CD14-positive monocyte (primary cell): ENCODE measurements around the gene KCNK13. TPM values are rescaled to one million over a fixed set of nuclear protein-coding genes. Genes with fewer than 3 reads are reported as not detected.

Experiments
- DNase-seq, 3 donors: peaks; one replicate each; pipeline ENCODE4 v3.0.0-alpha.2; 2011 to 2022
- H2AFZ ChIP-seq: 2 replicates; pipeline ENCODE4 v1.6.0; 2012; ENCODE audit warnings: mild to moderate bottlenecking, low read depth, low read length, inconsistent platforms; ENCODE audit not compliant: insufficient read depth, poor library complexity, severe bottlenecking
- H3K27ac ChIP-seq, 2 donors: 1 replicate in 1 of 2; 2 replicates in 1 of 2; pipeline ENCODE4 v1.5.1; 2012 to 2013; ENCODE audit warnings: low read length in 2 of 2, control low read depth in 1 of 2, inconsistent platforms in 1 of 2, low read depth in 1 of 2, mild to moderate bottlenecking in 1 of 2
- H3K27me3 ChIP-seq, 2 donors: one replicate each; pipeline versions ENCODE4 v1.6.0 to v1.6.1; 2011 to 2013; ENCODE audit warnings: low read length in 2 of 2; ENCODE audit not compliant: control insufficient read depth in 2 of 2, insufficient read depth in 2 of 2
- H3K36me3 ChIP-seq, 2 donors: replicated peaks in 1 of 2; 1 replicate in 1 of 2; 2 replicates in 1 of 2; pipeline versions ENCODE4 v1.5.1 to v1.6.1; 2012 to 2013; ENCODE audit warnings: low read length in 2 of 2, control low read depth in 1 of 2, inconsistent platforms in 1 of 2, mild to moderate bottlenecking in 1 of 2; ENCODE audit not compliant: insufficient read depth in 2 of 2, control insufficient read depth in 1 of 2
- H3K4me1 ChIP-seq, 2 donors: 1 replicate in 1 of 2; 2 replicates in 1 of 2; pipeline versions ENCODE4 v1.5.1 to v1.6.1; 2012 to 2013; ENCODE audit warnings: low read length in 2 of 2, control low read depth in 1 of 2, inconsistent platforms in 1 of 2, mild to moderate bottlenecking in 1 of 2, moderate library complexity in 1 of 2; ENCODE audit not compliant: insufficient read depth in 2 of 2, control insufficient read depth in 1 of 2
- H3K4me2 ChIP-seq: replicated peaks from 2 replicates; pipeline ENCODE3; 2012; ENCODE audit warnings: low read length, moderate library complexity, mild to moderate bottlenecking; ENCODE audit not compliant: poor library complexity, severe bottlenecking; ENCODE audit errors: extremely low read depth
- H3K4me3 ChIP-seq, 3 experiments: fragments of 200-600 bp in 1 of 3; sonication (generic) in 1 of 3; replicated peaks in 1 of 3; 1 replicate in 2 of 3; 2 replicates in 1 of 3; pipeline ENCODE4 v1.5.1; 2011 to 2013; ENCODE audit warnings: low read length in 3 of 3, mild to moderate bottlenecking in 3 of 3, control low read depth in 2 of 3, low read depth in 2 of 3, inconsistent platforms in 1 of 3, moderate library complexity in 1 of 3
- H3K79me2 ChIP-seq: 2 replicates; pipeline ENCODE4 v1.6.0; 2012; ENCODE audit warnings: mild to moderate bottlenecking, control low read depth, inconsistent platforms, low read length, moderate library complexity; ENCODE audit not compliant: insufficient read depth
- H3K9ac ChIP-seq: 2 replicates; pipeline ENCODE4 v1.6.0; 2017; ENCODE audit warnings: low read length, mild to moderate bottlenecking; ENCODE audit not compliant: insufficient read depth, poor library complexity, severe bottlenecking
- H3K9me3 ChIP-seq, 2 donors: replicated peaks in 1 of 2; 1 replicate in 1 of 2; 2 replicates in 1 of 2; pipeline versions ENCODE4 v1.5.1 to v1.6.1; 2012 to 2013; ENCODE audit warnings: low read length in 2 of 2, control low read depth in 1 of 2; ENCODE audit not compliant: control insufficient read depth in 1 of 2, insufficient read depth in 1 of 2
- H4K20me1 ChIP-seq: 2 replicates; pipeline ENCODE4 v1.6.0; 2012; ENCODE audit warnings: mild to moderate bottlenecking, low read length, control low read depth, moderate library complexity; ENCODE audit not compliant: insufficient read depth
- H3K27ac Mint-ChIP-seq, 7 donors: one replicate each; pipeline ENCODE4 v1.8.0; 2020; ENCODE audit warnings: mild to moderate bottlenecking in 7 of 7, mixed read lengths in 7 of 7, moderate library complexity in 6 of 7, inconsistent platforms in 2 of 7
- H3K27me3 Mint-ChIP-seq, 3 donors: one replicate each; pipeline ENCODE4 v1.8.0; 2021 to 2022; ENCODE audit warnings: low read depth in 3 of 3, mild to moderate bottlenecking in 3 of 3, mixed read lengths in 3 of 3, moderate library complexity in 3 of 3, inconsistent platforms in 1 of 3
- H3K36me3 Mint-ChIP-seq, 2 donors: one replicate each; pipeline ENCODE4 v1.8.0; 2020; ENCODE audit warnings: mixed read lengths in 2 of 2, inconsistent platforms in 1 of 2, mild to moderate bottlenecking in 1 of 2
- H3K4me1 Mint-ChIP-seq: one replicate; pipeline ENCODE4 v1.8.0; 2020; ENCODE audit warnings: mild to moderate bottlenecking, mixed read lengths
- H3K4me3 Mint-ChIP-seq, 2 donors: one replicate each; pipeline ENCODE4 v1.8.0; 2020; ENCODE audit warnings: mild to moderate bottlenecking in 2 of 2, mixed read lengths in 2 of 2, moderate library complexity in 1 of 2
- H3K9me3 Mint-ChIP-seq, 7 donors: one replicate each; pipeline ENCODE4 v1.8.0; 2020 to 2022; ENCODE audit warnings: mixed read lengths in 7 of 7, mild to moderate bottlenecking in 6 of 7, moderate library complexity in 6 of 7, inconsistent platforms in 2 of 7
- WGBS: methylation state at CpG from one replicate; pipeline ENCODE4 v1.1.5; 2013; ENCODE audit warnings: missing lambda C conversion rate; ENCODE audit not compliant: insufficient coverage; 5-methylcytosine and 5-hydroxymethylcytosine counted together
- intact Hi-C, 2 donors: fragments of 100-400 bp; cut with micrococcal nuclease; formaldehyde crosslinking; loops; one replicate each; pipeline versions ENCODE4 v1.15.0 to v1.15.1; 2023
- polyA plus RNA-seq, 3 donors: library from polyadenylated mRNA; depleted of rRNA in 1 of 3; unstranded in 2 of 3; stranded (reverse) in 1 of 3; fragments of 300-500 nt in 2 of 3; fragments of >200 nt in 1 of 3; fragmentation: Illumina TruSeq in 2 of 3; gene quantifications; 1 replicate in 2 of 3; 2 replicates in 1 of 3; pipeline ENCODE4 v1.2.3, GENCODE V29; 2012 to 2021
- TF ChIP-seq, protein P1 (sequence below): fragments of 200-600 bp; IDR thresholded peaks from one replicate; pipeline ENCODE4 v1.8.0; 2022; ENCODE audit warnings: antibody characterized with exemption, mild to moderate bottlenecking

Gene KCNK13
- polyA plus RNA-seq, 3 donors: 1.6 to 4.2 (median 2.9) TPM

DNA sequence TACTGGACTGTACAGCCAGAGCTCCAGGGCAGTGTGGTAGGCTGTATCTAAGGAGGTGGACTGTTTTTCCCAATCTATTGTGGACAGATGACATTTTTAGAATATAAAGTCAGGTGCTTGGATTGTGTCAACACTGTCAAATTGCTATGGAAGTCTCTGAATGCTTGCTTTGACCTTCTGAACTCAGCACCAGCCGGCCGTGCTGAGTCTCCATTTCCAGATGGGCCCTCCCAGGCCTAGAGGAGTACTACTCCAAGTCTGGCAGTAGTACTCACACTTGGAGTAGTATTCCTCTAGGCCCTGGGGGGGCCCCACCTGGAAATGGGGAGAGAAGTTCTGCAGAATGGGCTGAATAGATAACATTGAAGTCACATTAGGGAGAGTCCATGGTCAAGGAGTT is 16.2 kb upstream of the KCNK13 start:
- Histone ChIP-seq H3K27me3 (peaks cover 0 to 2% of the 10 kb centered on the region in 2 donors), H3K4me3 (no peak overlapping the region), H3K9me3 (no peaks in the 10 kb centered on the region), H4K20me1 (no peaks in the 10 kb centered on the region), H2AFZ (no peak overlapping the region), H3K79me2 (no peaks in the 10 kb centered on the region), H3K4me1 (no peaks in the 10 kb centered on the region), H3K27ac (no peak overlapping the region), H3K9ac (no peak overlapping the region), H3K36me3 (peaks cover 3 to 46% of the 10 kb centered on the region in 2 donors), H3K4me2 (no peak overlapping the region)
- TF ChIP-seq, protein P1, sequence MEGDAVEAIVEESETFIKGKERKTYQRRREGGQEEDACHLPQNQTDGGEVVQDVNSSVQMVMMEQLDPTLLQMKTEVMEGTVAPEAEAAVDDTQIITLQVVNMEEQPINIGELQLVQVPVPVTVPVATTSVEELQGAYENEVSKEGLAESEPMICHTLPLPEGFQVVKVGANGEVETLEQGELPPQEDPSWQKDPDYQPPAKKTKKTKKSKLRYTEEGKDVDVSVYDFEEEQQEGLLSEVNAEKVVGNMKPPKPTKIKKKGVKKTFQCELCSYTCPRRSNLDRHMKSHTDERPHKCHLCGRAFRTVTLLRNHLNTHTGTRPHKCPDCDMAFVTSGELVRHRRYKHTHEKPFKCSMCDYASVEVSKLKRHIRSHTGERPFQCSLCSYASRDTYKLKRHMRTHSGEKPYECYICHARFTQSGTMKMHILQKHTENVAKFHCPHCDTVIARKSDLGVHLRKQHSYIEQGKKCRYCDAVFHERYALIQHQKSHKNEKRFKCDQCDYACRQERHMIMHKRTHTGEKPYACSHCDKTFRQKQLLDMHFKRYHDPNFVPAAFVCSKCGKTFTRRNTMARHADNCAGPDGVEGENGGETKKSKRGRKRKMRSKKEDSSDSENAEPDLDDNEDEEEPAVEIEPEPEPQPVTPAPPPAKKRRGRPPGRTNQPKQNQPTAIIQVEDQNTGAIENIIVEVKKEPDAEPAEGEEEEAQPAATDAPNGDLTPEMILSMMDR: no peak
- Mint-ChIP-seq H3K36me3 (peaks cover 28 to 29% of the 10 kb centered on the region in 2 donors), H3K27me3 (peaks cover 0 to 2% (median 0%) of the 10 kb centered on the region in 3 donors), H3K4me3 (no peak overlapping the region), H3K4me1 (no peaks in the 10 kb centered on the region), H3K27ac (no peak overlapping the region), H3K9me3 (peaks cover 0 to 2% (median 0%) of the 10 kb centered on the region in 7 donors)
- intact Hi-C loops: no loop called here
- 100% methylated on average over 2 of the region's 2 CpGs for whole genome bisulfite sequencing
- no peak for DNase-seq

DNA sequence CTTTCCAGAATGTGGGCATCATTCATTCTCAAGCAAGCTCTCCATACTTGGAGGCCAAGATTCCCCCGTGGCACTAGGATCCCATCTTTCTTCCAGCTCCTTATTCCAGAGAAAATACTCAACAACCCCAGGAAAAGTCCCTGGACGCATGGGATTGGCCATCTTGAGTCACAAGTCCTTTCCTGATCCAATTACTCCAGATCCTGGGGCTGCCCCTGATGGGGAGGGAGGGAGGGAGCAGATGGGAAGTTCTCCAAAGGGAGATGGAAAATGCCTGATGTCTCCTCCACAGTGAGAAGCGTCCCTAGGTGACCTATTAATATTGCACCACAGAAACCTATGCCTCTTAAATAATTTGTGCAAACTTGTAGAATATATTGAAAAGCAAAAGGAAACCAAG is 12.4 kb upstream of the KCNK13 start:
- WGBS: 78% methylated on average over 1 of the region's 3 CpGs
- Histone ChIP-seq H3K4me3 (no peak overlapping the region), H3K27ac (no peak overlapping the region), H4K20me1 (no peaks in the 10 kb centered on the region), H3K4me1 (no peaks in the 10 kb centered on the region), H3K9me3 (no peaks in the 10 kb centered on the region), H3K79me2 (no peaks in the 10 kb centered on the region), H3K4me2 (no peak overlapping the region), H2AFZ (no peak overlapping the region), H3K27me3 (peaks cover 23 to 25% of the 10 kb centered on the region in 2 donors), H3K36me3 (peaks cover 0 to 12% of the 10 kb centered on the region in 2 donors), H3K9ac (no peak overlapping the region)
- TF ChIP-seq, protein P1: no peak
- DNase-seq: no peak
- intact Hi-C loops: no loop called here
- Mint-ChIP-seq H3K36me3 (peaks cover 7 to 13% of the 10 kb centered on the region in 2 donors), H3K4me3 (no peak overlapping the region), H3K4me1 (no peaks in the 10 kb centered on the region), H3K27me3 (peaks cover 22 to 29% (median 23%) of the 10 kb centered on the region in 3 donors), H3K9me3 (peaks cover 0 to 2% (median 0%) of the 10 kb centered on the region in 7 donors), H3K27ac (no peak overlapping the region)
